Effector memory CD8-positive, alpha-beta T cell (primary cell): ENCODE measurements around the gene STAT5B.
"Not testable (repeated sequence)": the region's sequence is repeated elsewhere in the genome, so short reads cannot be mapped to it uniquely, and the experiment has no call there.

Source experiments
- ATAC-seq: fragments of 150-1000 bp; cut with Tn5 transposase; replicated peaks from 2 replicates; pipeline ENCODE4 v1.10.0; 2021; ENCODE audit warnings: mild to moderate bottlenecking, moderate library complexity
- DNase-seq, 3 experiments: peaks; one replicate each; pipeline ENCODE4 v3.0.0; 2021
- H3K27ac Mint-ChIP-seq, 2 donors: one replicate each; pipeline ENCODE4 v1.8.0; 2022; ENCODE audit warnings: mild to moderate bottlenecking in 2 of 2, mixed read lengths in 2 of 2, moderate library complexity in 2 of 2
- H3K27me3 Mint-ChIP-seq, 2 donors: one replicate each; pipeline ENCODE4 v1.8.0; 2022; ENCODE audit warnings: mixed read lengths in 2 of 2
- H3K36me3 Mint-ChIP-seq: one replicate; pipeline ENCODE4 v1.8.0; 2022; ENCODE audit warnings: mild to moderate bottlenecking, moderate library complexity, mixed read lengths; ENCODE audit not compliant: insufficient read depth
- H3K4me1 Mint-ChIP-seq, 2 donors: one replicate each; pipeline ENCODE4 v1.8.0; 2022; ENCODE audit warnings: low read depth in 2 of 2, mixed read lengths in 2 of 2
- H3K4me3 Mint-ChIP-seq, 2 donors: one replicate each; pipeline ENCODE4 v1.8.0; 2022; ENCODE audit warnings: mild to moderate bottlenecking in 2 of 2, mixed read lengths in 2 of 2, moderate library complexity in 2 of 2
- H3K9me3 Mint-ChIP-seq, 2 donors: one replicate each; pipeline ENCODE4 v1.8.0; 2022; ENCODE audit warnings: mixed read lengths in 2 of 2

STAT5B gene

GRCh38 chr17:42299913-42300312 is 23.7 kb upstream of the STAT5B start:
- not testable (repeated sequence) for H3K9me3 Mint-ChIP-seq, ATAC-seq, H3K4me1 Mint-ChIP-seq, H3K27me3 Mint-ChIP-seq, DNase-seq, H3K27ac Mint-ChIP-seq, H3K4me3 Mint-ChIP-seq
- peaks cover 66% of the 10 kb centered on the region for H3K36me3 Mint-ChIP-seq

DNA sequence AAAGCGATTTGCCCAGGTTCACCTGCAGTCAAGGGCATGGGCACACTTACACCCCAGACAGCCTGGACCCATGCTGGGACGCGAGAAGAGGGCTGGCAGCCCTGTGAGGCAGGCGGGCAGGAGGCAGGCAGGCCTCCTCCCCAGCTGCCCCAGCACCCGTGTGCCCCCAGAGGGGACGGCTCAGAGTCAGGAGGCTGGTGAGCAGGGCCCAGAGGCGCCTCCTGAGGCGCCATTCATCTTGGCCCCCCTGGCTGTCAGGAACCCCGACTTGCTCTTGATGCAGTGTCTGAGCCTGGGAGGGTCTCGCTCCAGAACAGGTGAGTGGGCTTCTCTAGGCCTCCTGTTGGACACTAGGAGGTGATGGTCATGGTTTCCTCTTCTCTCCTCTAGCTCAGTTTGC is 23.2 kb upstream of the STAT5B start:
- Mint-ChIP-seq H3K27ac (peak overlapping the region in 1 of 2 donors; percentile 79), H3K36me3 (peaks cover 65% of the 10 kb centered on the region)
- H3K9me3 Mint-ChIP-seq, result not testable (repeated sequence)

DNA sequence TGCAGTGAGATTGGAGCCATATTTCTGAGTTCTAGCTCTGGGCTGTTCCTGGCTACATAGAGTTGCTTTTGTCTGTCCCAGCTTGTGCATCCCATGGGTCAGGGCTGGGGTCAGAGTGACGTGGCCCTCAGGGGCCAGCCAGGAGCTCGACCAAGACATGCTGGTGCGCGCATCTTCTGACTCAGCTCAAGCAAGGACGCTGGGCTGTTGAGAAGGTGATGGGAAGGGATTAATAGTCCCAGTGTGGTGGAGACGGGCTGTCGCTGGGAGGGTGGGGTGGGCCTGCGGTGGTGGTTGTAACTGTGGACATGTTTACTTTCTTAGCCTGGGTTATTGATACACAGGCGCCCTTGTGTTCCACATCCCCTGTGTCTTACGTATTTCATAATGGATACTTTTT is 21.6 kb upstream of the STAT5B start:
- H3K4me1 Mint-ChIP-seq, H3K9me3 Mint-ChIP-seq, H3K27ac Mint-ChIP-seq, DNase-seq, ATAC-seq, H3K27me3 Mint-ChIP-seq, H3K4me3 Mint-ChIP-seq: not testable (repeated sequence)
- peaks cover 56% of the 10 kb centered on the region for H3K36me3 Mint-ChIP-seq

More for the DNA sequence above, 23.2 kb upstream of the STAT5B start:
- not testable (repeated sequence) for H3K27me3 Mint-ChIP-seq, ATAC-seq, DNase-seq, H3K4me1 Mint-ChIP-seq, H3K4me3 Mint-ChIP-seq

DNA sequence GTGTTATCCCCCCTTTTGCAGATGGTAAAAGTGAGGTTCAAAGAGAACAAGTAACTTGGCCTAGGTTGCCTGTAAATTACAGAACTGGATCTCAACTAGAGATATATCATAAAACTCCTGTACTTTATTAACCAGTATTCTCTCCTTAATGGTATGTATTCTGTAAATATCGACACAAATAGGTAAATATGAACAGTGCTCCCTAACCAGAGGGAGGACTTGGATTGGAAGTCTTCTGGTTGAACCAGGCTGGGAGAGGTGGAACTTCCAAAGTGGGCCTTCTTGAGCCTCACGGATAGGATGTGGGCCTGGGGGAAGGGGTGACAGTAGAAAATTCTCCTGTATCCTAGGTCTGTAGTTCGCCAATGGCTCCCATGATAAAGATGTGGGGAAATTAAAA is 19.8 kb upstream of the STAT5B start:
- Mint-ChIP-seq H3K36me3 (peaks cover 53% of the 10 kb centered on the region), H3K27ac (peak overlapping the region in 1 of 2 donors; percentile 28), H3K9me3 (no peaks in the 10 kb centered on the region), H3K4me1 (peaks cover 14% of the 10 kb centered on the region in 2 donors), H3K4me3 (no peak overlapping the region), H3K27me3 (no peaks in the 10 kb centered on the region)
- DNase-seq (no peak), ATAC-seq (no peak)

GRCh38 chr17:42294469-42295398 is 18.5 kb upstream of the STAT5B start:
- H3K9me3 Mint-ChIP-seq, result no peaks in the 10 kb centered on the region
- ATAC-seq, result no peak
- H3K4me3 Mint-ChIP-seq, result no peak overlapping the region
- peaks cover 60% of the 10 kb centered on the region for H3K36me3 Mint-ChIP-seq
- H3K4me1 Mint-ChIP-seq, result peaks cover 21 to 23% of the 10 kb centered on the region in 2 donors
- DNase-seq, result no peak
- peak overlapping the region; percentile 14 to 58 for H3K27ac Mint-ChIP-seq
- no peaks in the 10 kb centered on the region for H3K27me3 Mint-ChIP-seq

GRCh38 chr17:42291129-42291528 is 14.9 kb upstream of the STAT5B start:
- peaks cover 45 to 47% of the 10 kb centered on the region in 2 donors for H3K4me1 Mint-ChIP-seq
- H3K36me3 Mint-ChIP-seq, result peaks cover 65% of the 10 kb centered on the region
- H3K27me3 Mint-ChIP-seq, result no peaks in the 10 kb centered on the region
- H3K27ac Mint-ChIP-seq, result peak overlapping the region in 1 of 2 donors; percentile 13
- ATAC-seq (no peak), DNase-seq (no peak)
- H3K9me3 Mint-ChIP-seq, result no peaks in the 10 kb centered on the region
- no peak overlapping the region for H3K4me3 Mint-ChIP-seq

- ATAC-seq (no peak), DNase-seq (no peak)
- Mint-ChIP-seq H3K9me3 (no peaks in the 10 kb centered on the region), H3K27ac (peak overlapping the region; percentile 99), H3K4me1 (peaks cover 47 to 48% of the 10 kb centered on the region in 2 donors), H3K4me3 (peak overlapping the region; percentile 96 to 98), H3K36me3 (peaks cover 62% of the 10 kb centered on the region), H3K27me3 (no peaks in the 10 kb centered on the region)
These were observed 14.4 kb upstream of the STAT5B start for GRCh38 chr17:42290577-42290976.

- ATAC-seq (no peak), DNase-seq (peak in 1 of 3 experiments; percentile 27)
- Mint-ChIP-seq H3K36me3 (peaks cover 56% of the 10 kb centered on the region), H3K4me3 (peak overlapping the region; percentile 96 to 98), H3K9me3 (no peaks in the 10 kb centered on the region), H3K27ac (peak overlapping the region; percentile 99), H3K27me3 (no peaks in the 10 kb centered on the region), H3K4me1 (peaks cover 47 to 50% of the 10 kb centered on the region in 2 donors)
These were observed 13.5 kb upstream of the STAT5B start for GRCh38 chr17:42289611-42290181.

- H3K4me1 Mint-ChIP-seq, result peaks cover 45 to 50% of the 10 kb centered on the region in 2 donors
- H3K27ac Mint-ChIP-seq, result peak overlapping the region; percentile 99
- ATAC-seq, result peak; percentile 26
- peaks cover 54% of the 10 kb centered on the region for H3K36me3 Mint-ChIP-seq
- H3K27me3 Mint-ChIP-seq, result no peaks in the 10 kb centered on the region
- H3K9me3 Mint-ChIP-seq, result no peaks in the 10 kb centered on the region
- DNase-seq, result peak; percentile 38 to 62 (median 45)
- peak overlapping the region; percentile 96 to 98 for H3K4me3 Mint-ChIP-seq
These were observed 12.8 kb upstream of the STAT5B start for GRCh38 chr17:42288803-42289610.

GRCh38 chr17:42287977-42288802 is 12.0 kb upstream of the STAT5B start, which contains the start of gene STAT5A:
TSS of gene STAT5A (plus strand) at chr17:42288498. CDS start at chr17:42289412, 914 bp downstream.
- peak within 1 kb of the TSS; percentile 99 for H3K27ac Mint-ChIP-seq
- DNase-seq (peak; percentile 79 to 81 (median 81)), ATAC-seq (peak; percentile 83)
- H3K27me3 Mint-ChIP-seq, result no peaks in the 10 kb centered on the region
- no peaks in the 10 kb centered on the region for H3K9me3 Mint-ChIP-seq
- peaks cover 49% of the 10 kb centered on the region for H3K36me3 Mint-ChIP-seq
- H3K4me3 Mint-ChIP-seq, result peak within 1 kb of the TSS; percentile 96 to 98
- H3K4me1 Mint-ChIP-seq, result peaks cover 45 to 46% of the 10 kb centered on the region in 2 donors

DNA sequence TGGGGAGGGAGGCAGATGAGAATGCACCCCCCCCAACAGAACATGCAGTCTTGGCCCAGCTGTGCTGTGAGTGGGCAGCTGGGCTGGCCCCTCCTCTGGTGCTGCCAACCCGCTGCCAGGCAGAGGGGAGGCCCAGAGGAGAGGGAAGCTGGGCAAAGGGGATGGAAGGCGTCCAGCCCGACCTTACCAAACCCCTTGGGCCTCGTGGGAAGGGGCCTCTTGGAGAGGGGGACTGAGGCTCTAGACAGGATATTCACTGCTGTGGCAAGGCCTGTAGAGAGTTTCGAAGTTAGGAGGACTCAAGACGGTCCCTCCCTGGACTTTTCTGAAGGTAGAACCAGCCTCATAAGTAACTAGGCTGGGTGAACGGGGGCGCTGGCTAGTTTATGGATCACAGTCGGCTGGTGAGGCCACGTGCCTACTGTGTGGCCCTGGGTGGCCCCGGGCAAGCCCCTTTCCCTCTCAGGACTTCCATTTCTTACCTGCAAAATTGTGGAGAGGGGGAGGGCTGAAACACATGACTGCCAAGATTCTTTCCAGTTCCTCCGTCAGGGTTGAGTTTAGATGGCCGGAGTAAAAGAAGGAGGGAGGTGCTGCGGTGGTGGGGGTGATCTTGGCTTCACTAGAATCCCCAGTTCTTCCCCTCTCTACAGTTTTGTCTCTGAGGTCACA is 11.2 kb upstream of the STAT5B start:
- peak overlapping the region; percentile 96 to 98 for H3K4me3 Mint-ChIP-seq

More for the DNA sequence above, 11.2 kb upstream of the STAT5B start:
- Mint-ChIP-seq H3K9me3 (no peaks in the 10 kb centered on the region), H3K36me3 (peaks cover 43% of the 10 kb centered on the region), H3K27ac (peak overlapping the region; percentile 99), H3K4me1 (peaks cover 45 to 46% of the 10 kb centered on the region in 2 donors), H3K27me3 (no peaks in the 10 kb centered on the region)
- ATAC-seq (peak; percentile 43), DNase-seq (peak; percentile 30 to 44 (median 34))
